OCI-LY7 (cell line): ENCODE results near the gene TTC28. TPM values are rescaled to one million over a fixed set of nuclear protein-coding genes. Genes with fewer than 3 reads are reported as not detected.

Experiments
- BruUV-seq: library from RNA; stranded (reverse); fragments of 400-500 nt; replicated peaks from 2 replicates; lab custom pipeline; 2021; lab: Mats Ljungman, UMichigan
- CTCF ChIA-PET: fragments of 300-600 bp; sonication (Branson Sonifier 250); formaldehyde crosslinking; loops from one replicate; lab custom pipeline; 2022; ENCODE audit warnings: antibody characterized with exemption; ENCODE audit not compliant: unreplicated experiment; lab: Charles Lee
- POLR2A ChIA-PET: fragments of 300-600 bp; sonication (Branson Sonifier 250); formaldehyde crosslinking; loops from one replicate; lab custom pipeline; 2022; ENCODE audit warnings: antibody characterized with exemption; lab: Charles Lee
- DNase-seq: peaks from one replicate; pipeline ENCODE4 v3.0.0-alpha.2; 2015; ENCODE audit warnings: low spot score
- H2AFZ ChIP-seq: fragments of 200-600 bp; sonication (generic), shearing (Covaris generic); 2 replicates; pipeline ENCODE4 v1.6.1; 2014; ENCODE audit warnings: mild to moderate bottlenecking, antibody characterized with exemption, low read length, moderate library complexity
- H3K27ac ChIP-seq: fragments of 200-600 bp; sonication (generic); 2 replicates; pipeline ENCODE4 v1.5.1; 2014; ENCODE audit warnings: mixed run types, low read depth, mild to moderate bottlenecking, moderate library complexity, low read length, inconsistent platforms; ENCODE audit not compliant: poor library complexity, severe bottlenecking
- H3K36me3 ChIP-seq: fragments of 200-600 bp; sonication (generic); 2 replicates; pipeline ENCODE4 v1.6.1; 2014; ENCODE audit warnings: mild to moderate bottlenecking, antibody characterized with exemption, low read length, moderate library complexity, mixed read lengths; ENCODE audit not compliant: insufficient read depth
- H3K4me1 ChIP-seq: fragments of 200-600 bp; sonication (generic); 2 replicates; pipeline ENCODE4 v1.5.1; 2014; ENCODE audit warnings: mild to moderate bottlenecking, low read length; ENCODE audit not compliant: insufficient read depth, poor library complexity, severe bottlenecking
- H3K4me2 ChIP-seq: fragments of 200-600 bp; sonication (generic); 2 replicates; pipeline ENCODE4 v1.6.1; 2014; ENCODE audit warnings: mild to moderate bottlenecking, low read length
- H3K4me3 ChIP-seq: fragments of 200-600 bp; sonication (generic); 2 replicates; pipeline ENCODE4 v1.5.1; 2014; ENCODE audit warnings: mild to moderate bottlenecking, low read depth, low read length; ENCODE audit not compliant: poor library complexity, severe bottlenecking
- H3K79me2 ChIP-seq: fragments of 200-600 bp; sonication (generic); 2 replicates; pipeline ENCODE4 v1.6.1; 2016; ENCODE audit warnings: low read depth, mild to moderate bottlenecking, low read length, moderate library complexity, mixed read lengths; ENCODE audit not compliant: insufficient read depth
- H3K9me2 ChIP-seq: fragments of 200-600 bp; sonication (generic); 2 replicates; pipeline ENCODE4 v1.6.1; 2016; ENCODE audit warnings: mild to moderate bottlenecking, low read length, mixed read lengths; ENCODE audit not compliant: insufficient read depth
- H3K9me3 ChIP-seq: fragments of 200-600 bp; sonication (generic); 2 replicates; pipeline ENCODE4 v1.6.1; 2014; ENCODE audit warnings: mild to moderate bottlenecking, mixed run types, low read length, mixed read lengths
- H4K20me1 ChIP-seq: fragments of 200-600 bp; sonication (generic); 2 replicates; pipeline ENCODE4 v1.6.1; 2014; ENCODE audit warnings: mild to moderate bottlenecking, antibody characterized with exemption, low read length, moderate library complexity, mixed read lengths; ENCODE audit not compliant: insufficient read depth
- EZH2phosphoT487 ChIP-seq: fragments of 200-600 bp; sonication (generic); IDR thresholded peaks from 2 replicates; pipeline ENCODE4 v1.6.1; 2018; ENCODE audit warnings: low read depth, borderline replicate concordance, mild to moderate bottlenecking, mixed run types, antibody characterized with exemption, low read length, moderate library complexity, mixed read lengths
- intact Hi-C: fragments of 100-400 bp; cut with micrococcal nuclease; formaldehyde crosslinking; loops from one replicate; pipeline ENCODE4 v1.10.0; 2022; ENCODE audit not compliant: unreplicated experiment
- total RNA-seq, 2 experiments: library from RNA; depleted of rRNA in 1 of 2; stranded (reverse); fragments of >200 nt in 1 of 2; shearing (Covaris generic) in 1 of 2; gene quantifications; 2 replicates each; pipeline ENCODE4 v1.2.3, GENCODE V29; 2014 to 2022
- TF ChIP-seq, protein P1 (sequence below): fragments of 200-600 bp; sonication (generic); conservative IDR thresholded peaks from 2 replicates; pipeline ENCODE4 v1.5.1; 2014; ENCODE audit warnings: mild to moderate bottlenecking, antibody characterized with exemption, low read length, moderate library complexity, mixed read lengths

Gene TTC28
- total RNA-seq, 2 experiments from 2014 or later = under 0.01 to 0.55 TPM

DNA sequence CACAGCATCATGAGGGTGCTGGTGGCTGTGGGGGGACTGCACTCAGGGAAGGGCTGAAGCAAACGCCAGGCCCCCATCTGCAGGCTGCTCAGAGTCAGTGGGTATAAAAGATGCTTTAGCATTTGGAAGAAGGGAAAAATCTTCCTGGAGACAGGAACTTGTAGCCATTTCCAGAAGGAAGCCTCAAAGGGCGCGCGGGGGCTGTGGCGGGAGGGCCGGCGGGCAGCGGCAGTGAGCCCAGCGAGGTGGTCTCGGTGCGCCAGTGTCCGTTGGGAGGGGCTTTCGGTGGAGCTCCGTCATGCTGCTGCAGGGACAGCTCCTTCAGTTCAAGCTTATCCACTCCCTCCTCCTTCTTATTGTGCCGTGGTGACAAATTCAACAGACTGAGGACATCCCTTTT is 697.5 kb downstream of the TTC28 start:
- BruUV-seq = no TSS peak
- POLR2A ChIA-PET = no interaction called here
- intact Hi-C loops = no loop called here

DNA sequence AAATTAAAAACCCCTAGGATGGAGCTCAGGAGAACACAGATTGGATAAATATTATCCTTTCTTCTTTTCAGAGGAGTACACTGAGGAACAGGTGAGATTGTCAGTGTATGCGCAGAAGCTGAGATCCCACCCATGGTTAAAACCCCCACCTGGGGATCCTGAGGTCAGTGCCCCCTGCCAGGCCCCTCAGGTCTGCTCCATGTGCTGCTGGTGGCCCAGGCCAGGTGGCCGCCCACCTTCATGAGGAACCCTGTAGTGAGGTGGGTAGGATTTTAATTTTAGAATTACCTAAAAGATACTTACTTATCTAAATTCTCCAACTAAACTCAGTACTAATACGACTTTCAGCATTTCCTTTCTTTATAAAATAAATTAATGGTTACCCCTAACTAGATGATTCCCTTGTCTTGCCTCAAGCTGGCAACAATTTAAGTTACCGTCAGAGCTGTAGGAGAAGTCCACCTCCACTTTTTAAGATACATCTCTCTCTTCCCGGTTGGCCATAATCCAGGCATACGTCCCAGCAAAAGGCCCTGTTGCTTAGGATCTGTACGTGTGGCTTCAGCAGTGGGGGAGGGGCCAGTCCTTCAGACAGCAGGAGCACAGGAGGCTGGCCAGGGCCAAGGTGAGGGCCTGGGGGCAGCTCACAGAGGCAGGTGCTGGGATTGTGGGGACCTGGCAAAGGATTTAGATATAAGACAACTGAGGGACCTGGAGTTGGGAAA is 699.1 kb downstream of the TTC28 start:
- no peak overlapping the region for H3K4me2 ChIP-seq
- H2AFZ ChIP-seq = no peak overlapping the region
- ChIA-PET POLR2A (interaction anchor here (1.1 kb wide), 1 partner anchor 11 kb away, joined by 3 read pairs; no protein-coding TSS in a partner anchor), CTCF (no interaction called here)
- no TSS peak for BruUV-seq
- H3K9me3 ChIP-seq = no peaks in the 10 kb centered on the region
- H3K4me3 ChIP-seq = no peak overlapping the region
- intact Hi-C loops = no loop called here
- TF ChIP-seq EZH2phosphoT487 = no peak
- TF ChIP-seq, protein P1, sequence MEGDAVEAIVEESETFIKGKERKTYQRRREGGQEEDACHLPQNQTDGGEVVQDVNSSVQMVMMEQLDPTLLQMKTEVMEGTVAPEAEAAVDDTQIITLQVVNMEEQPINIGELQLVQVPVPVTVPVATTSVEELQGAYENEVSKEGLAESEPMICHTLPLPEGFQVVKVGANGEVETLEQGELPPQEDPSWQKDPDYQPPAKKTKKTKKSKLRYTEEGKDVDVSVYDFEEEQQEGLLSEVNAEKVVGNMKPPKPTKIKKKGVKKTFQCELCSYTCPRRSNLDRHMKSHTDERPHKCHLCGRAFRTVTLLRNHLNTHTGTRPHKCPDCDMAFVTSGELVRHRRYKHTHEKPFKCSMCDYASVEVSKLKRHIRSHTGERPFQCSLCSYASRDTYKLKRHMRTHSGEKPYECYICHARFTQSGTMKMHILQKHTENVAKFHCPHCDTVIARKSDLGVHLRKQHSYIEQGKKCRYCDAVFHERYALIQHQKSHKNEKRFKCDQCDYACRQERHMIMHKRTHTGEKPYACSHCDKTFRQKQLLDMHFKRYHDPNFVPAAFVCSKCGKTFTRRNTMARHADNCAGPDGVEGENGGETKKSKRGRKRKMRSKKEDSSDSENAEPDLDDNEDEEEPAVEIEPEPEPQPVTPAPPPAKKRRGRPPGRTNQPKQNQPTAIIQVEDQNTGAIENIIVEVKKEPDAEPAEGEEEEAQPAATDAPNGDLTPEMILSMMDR = no peak
- no peaks in the 10 kb centered on the region for H3K36me3 ChIP-seq
- H3K79me2 ChIP-seq = no peaks in the 10 kb centered on the region
- H3K9me2 ChIP-seq = no peaks in the 10 kb centered on the region
- no peak for DNase-seq
- H3K4me1 ChIP-seq = peaks cover 6% of the 10 kb centered on the region
- H4K20me1 ChIP-seq = no peaks in the 10 kb centered on the region
- no peak overlapping the region for H3K27ac ChIP-seq

More for the DNA sequence above, 697.5 kb downstream of the TTC28 start:
- H3K79me2 ChIP-seq = no peaks in the 10 kb centered on the region
- H3K27ac ChIP-seq = no peak overlapping the region
- no peaks in the 10 kb centered on the region for H4K20me1 ChIP-seq
- peaks cover 21% of the 10 kb centered on the region for H3K4me1 ChIP-seq
- H3K9me2 ChIP-seq = no peaks in the 10 kb centered on the region
- no peak for DNase-seq
- H2AFZ ChIP-seq = no peak overlapping the region
- H3K4me3 ChIP-seq = no peak overlapping the region
- TF ChIP-seq, protein P1 = no peak
- TF ChIP-seq EZH2phosphoT487 = no peak
- CTCF ChIA-PET = no interaction called here
- no peaks in the 10 kb centered on the region for H3K36me3 ChIP-seq
- no peak overlapping the region for H3K4me2 ChIP-seq
- no peaks in the 10 kb centered on the region for H3K9me3 ChIP-seq

DNA sequence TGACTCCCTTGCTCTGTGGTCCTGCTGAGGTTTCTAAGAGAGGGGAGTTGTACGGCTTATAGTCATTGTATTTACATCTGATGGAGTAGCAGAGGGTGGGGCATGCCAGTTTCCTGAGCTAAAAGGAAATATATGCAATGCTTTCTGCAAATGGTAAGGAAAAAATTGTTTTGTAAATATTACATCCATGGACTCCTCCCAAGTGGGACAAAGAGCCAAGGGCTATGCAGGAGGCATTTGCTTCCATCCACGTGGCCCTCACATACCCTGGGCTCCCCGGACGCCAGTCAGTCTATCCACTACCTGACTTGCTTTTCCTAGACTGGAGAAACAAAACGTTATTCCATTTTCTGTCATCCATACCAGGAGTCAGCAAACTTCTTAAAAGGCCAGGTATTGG is 700.8 kb downstream of the TTC28 start:
- Histone ChIP-seq H3K79me2 (no peaks in the 10 kb centered on the region), H3K36me3 (no peaks in the 10 kb centered on the region), H3K9me3 (no peaks in the 10 kb centered on the region), H4K20me1 (no peaks in the 10 kb centered on the region), H3K4me3 (no peak overlapping the region), H3K4me1 (no peaks in the 10 kb centered on the region), H3K27ac (no peak overlapping the region), H3K9me2 (no peaks in the 10 kb centered on the region), H2AFZ (no peak overlapping the region), H3K4me2 (no peak overlapping the region)
- TF ChIP-seq EZH2phosphoT487 = no peak
- TF ChIP-seq, protein P1 = no peak
- BruUV-seq = no TSS peak
- POLR2A ChIA-PET = no interaction called here
- intact Hi-C loops = no loop called here
- CTCF ChIA-PET = no interaction called here
- no peak for DNase-seq
